ENCODE data around the gene DNAH14.
"Not testable (repeated sequence)": the region's sequence is repeated elsewhere in the genome, so short reads cannot be mapped to it uniquely, and the experiment has no call there.

DNAH14 gene

DNA sequence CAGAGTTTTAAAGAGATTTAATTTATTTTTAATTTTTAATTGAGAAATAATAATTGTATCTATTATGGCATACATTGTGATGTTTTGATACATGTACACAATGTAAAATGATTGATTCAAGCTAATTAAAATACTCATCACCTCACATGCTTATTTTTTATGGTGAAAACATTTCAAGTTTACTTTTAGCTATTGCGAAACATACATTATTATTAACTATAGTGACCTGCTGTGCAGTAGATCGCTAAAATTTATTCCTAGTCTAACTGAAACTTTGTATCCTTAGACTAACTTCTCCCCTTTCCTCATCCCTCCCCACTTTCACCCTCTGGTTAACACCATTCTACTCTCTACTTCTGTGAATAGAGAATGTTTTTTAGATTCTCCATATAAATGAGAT, 191.6 kb downstream of the DNAH14 start:
- no peak overlapping the region for H3K27ac ChIP-seq
- H3K27me3 ChIP-seq (ENCODE audit: insufficient read depth, low read depth, severe bottlenecking): no peaks in the 10 kb centered on the region
- no peaks in the 10 kb centered on the region for H3K36me3 ChIP-seq
- no peak overlapping the region for H3K4me3 ChIP-seq (ENCODE audit: low read depth, low read length)
- TF ChIP-seq, protein P1, sequence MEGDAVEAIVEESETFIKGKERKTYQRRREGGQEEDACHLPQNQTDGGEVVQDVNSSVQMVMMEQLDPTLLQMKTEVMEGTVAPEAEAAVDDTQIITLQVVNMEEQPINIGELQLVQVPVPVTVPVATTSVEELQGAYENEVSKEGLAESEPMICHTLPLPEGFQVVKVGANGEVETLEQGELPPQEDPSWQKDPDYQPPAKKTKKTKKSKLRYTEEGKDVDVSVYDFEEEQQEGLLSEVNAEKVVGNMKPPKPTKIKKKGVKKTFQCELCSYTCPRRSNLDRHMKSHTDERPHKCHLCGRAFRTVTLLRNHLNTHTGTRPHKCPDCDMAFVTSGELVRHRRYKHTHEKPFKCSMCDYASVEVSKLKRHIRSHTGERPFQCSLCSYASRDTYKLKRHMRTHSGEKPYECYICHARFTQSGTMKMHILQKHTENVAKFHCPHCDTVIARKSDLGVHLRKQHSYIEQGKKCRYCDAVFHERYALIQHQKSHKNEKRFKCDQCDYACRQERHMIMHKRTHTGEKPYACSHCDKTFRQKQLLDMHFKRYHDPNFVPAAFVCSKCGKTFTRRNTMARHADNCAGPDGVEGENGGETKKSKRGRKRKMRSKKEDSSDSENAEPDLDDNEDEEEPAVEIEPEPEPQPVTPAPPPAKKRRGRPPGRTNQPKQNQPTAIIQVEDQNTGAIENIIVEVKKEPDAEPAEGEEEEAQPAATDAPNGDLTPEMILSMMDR (IDR thresholded peaks at IDR 0.05; ENCODE audit: low read depth, low read length): no peak
- no peaks in the 10 kb centered on the region for H3K9me3 ChIP-seq (ENCODE audit: severe bottlenecking)
- no peak for DNase-seq

DNA sequence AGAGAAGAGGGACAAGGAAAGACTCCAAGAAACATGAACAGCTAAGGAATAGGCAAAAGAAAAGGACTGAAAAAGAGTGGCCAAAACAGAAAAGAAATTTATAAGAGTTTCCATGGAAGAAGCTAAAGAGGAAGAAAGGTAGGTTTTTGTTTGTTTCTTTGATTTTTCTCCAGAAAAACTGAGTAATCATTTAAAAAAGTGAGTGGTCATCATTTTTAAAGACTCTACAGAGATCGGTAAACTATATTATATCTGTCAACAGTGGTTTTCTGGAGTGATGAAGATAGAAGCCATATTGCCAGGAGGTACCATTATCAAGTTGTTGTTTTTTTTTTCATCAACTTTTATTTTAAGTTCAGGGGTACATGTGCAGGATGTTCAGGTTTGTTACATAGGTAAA, 202.4 kb downstream of the DNAH14 start:
- Histone ChIP-seq H3K27me3 (ENCODE audit: insufficient read depth, low read depth, severe bottlenecking) (no peaks in the 10 kb centered on the region), H3K9me3 (ENCODE audit: severe bottlenecking) (no peaks in the 10 kb centered on the region), H3K36me3 (no peaks in the 10 kb centered on the region), H3K4me3 (ENCODE audit: low read depth, low read length) (no peak overlapping the region), H3K27ac (no peak overlapping the region)
- TF ChIP-seq, protein P1 (IDR thresholded peaks at IDR 0.05; ENCODE audit: low read depth, low read length): no peak
- DNase-seq: no peak

DNA sequence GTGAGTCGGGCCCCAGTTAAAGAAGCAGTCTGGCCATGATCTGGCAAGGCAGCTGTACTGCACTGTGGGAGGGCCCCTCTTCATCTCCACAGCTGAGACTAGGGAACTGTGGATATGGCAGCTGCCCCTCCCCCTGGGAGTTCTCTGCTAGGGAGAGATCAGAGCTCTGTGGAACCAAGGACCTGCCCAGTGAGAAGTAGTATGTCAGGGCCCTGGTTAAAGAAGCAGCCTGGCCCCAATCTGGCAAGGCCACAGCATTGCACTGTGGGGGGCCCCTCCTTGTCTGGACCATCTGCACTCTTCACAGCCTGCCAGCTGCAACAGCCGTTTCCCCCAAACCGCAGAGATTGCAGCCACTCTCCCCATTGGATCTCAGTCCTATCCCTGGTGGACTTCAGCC, 208.5 kb downstream of the DNAH14 start:
- Histone ChIP-seq H3K9me3 (ENCODE audit: severe bottlenecking) (no peaks in the 10 kb centered on the region), H3K36me3 (no peaks in the 10 kb centered on the region), H3K27ac (no peak overlapping the region), H3K4me3 (ENCODE audit: low read depth, low read length) (no peak overlapping the region), H3K27me3 (ENCODE audit: insufficient read depth, low read depth, severe bottlenecking) (no peaks in the 10 kb centered on the region)
- DNase-seq: no peak
- TF ChIP-seq, protein P1 (IDR thresholded peaks at IDR 0.05; ENCODE audit: low read depth, low read length): no peak

DNA sequence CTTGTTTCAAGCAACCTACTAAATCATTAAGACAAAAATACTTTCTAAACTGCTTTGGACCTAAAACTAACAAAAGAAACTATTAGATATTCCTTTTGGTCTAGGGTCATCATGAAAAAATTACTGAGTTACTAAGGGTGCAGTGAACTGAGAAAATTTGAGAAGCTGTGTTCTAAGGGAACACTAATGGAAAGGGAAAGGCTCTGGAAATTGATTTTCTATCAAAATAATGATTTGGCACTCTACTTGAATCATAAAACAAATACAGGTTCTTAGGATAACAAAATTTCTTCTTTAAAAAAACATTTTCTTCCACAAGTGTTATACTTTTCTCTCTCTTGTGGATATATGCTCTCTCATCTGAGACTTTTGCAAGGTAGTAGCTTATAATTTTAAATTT, 213.5 kb downstream of the DNAH14 start:
- H3K27me3 ChIP-seq (ENCODE audit: insufficient read depth, low read depth, severe bottlenecking): no peaks in the 10 kb centered on the region
- no peak overlapping the region for H3K27ac ChIP-seq
- no peak overlapping the region for H3K4me3 ChIP-seq (ENCODE audit: low read depth, low read length)
- H3K36me3 ChIP-seq: no peaks in the 10 kb centered on the region
- TF ChIP-seq, protein P1 (IDR thresholded peaks at IDR 0.05; ENCODE audit: low read depth, low read length): no peak
- DNase-seq: no peak
- no peaks in the 10 kb centered on the region for H3K9me3 ChIP-seq (ENCODE audit: severe bottlenecking)

DNA sequence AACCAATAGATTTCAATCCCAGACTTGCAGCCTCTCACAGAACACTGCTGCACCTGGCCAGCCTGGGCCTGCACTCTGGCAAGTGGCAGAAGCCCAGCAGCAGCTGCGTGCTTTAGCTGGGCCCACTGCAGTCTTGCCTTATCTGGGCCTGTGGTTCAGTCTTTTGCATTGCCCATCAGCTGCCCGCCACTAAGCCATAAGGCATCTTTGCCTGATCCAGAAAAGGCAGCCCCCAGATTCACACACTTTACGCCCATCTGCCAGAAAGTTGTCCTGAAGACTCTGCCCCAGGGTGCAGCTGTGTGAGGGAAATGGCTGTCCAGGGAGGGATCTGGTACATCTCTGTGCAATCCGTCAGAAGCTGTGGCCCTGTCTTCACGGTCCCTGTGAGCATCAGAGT, 217.0 kb downstream of the DNAH14 start:
- Histone ChIP-seq H3K4me3 (ENCODE audit: low read depth, low read length) (no peak overlapping the region), H3K36me3 (no peaks in the 10 kb centered on the region), H3K27me3 (ENCODE audit: insufficient read depth, low read depth, severe bottlenecking) (no peaks in the 10 kb centered on the region), H3K9me3 (ENCODE audit: severe bottlenecking) (no peaks in the 10 kb centered on the region), H3K27ac (no peak overlapping the region)
- TF ChIP-seq, protein P1 (IDR thresholded peaks at IDR 0.05; ENCODE audit: low read depth, low read length): no peak
- DNase-seq: no peak

DNA sequence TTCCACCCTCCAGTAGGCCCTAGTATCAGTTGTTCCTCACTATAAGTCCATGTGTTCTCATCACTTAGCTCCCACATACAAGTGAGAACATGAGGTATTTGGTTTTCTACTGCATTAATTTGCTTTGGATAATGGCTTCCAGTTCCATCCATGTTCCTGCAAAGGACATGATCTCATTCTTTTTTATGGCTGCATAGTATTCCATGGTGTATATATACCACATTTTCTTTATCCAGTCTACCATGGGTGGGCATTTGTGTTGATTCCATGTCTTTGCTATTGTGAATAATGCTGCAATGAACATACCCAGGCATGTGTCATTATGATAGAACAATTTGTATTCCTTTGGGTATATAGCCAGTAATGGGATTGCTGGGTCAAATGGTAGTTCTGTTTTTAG, 218.3 kb downstream of the DNAH14 start:
- H3K27me3 ChIP-seq (ENCODE audit: insufficient read depth, low read depth, severe bottlenecking); H3K9me3 ChIP-seq (ENCODE audit: severe bottlenecking); DNase-seq: not testable (repeated sequence)

More for the DNA sequence above, 218.3 kb downstream of the DNAH14 start:
- not testable (repeated sequence) for H3K36me3 ChIP-seq; H3K4me3 ChIP-seq (ENCODE audit: low read depth, low read length); H3K27ac ChIP-seq
